Heart right ventricle (tissue), 16 donors: ENCODE measurements around the gene LTBP2. TPM values are rescaled to one million over a fixed set of nuclear protein-coding genes. Genes with fewer than 3 reads are reported as not detected.

Experiments
- ATAC-seq, 8 donors: fragments of 200-7000 bp; cut with Tn5 transposase; one replicate each; pipeline ENCODE4 v1.9.1; 2020; ENCODE audit warnings: mild to moderate bottlenecking in 8 of 8, moderate library complexity in 8 of 8, moderate number of reproducible peaks in 1 of 8
- DNase-seq, 2 donors: peaks; one replicate each; pipeline ENCODE4 v3.0.0-alpha.2; 2020
- H3K27ac ChIP-seq, 10 donors: fragments of 200-600 bp; sonication (generic) in 2 of 10; one replicate each; pipeline versions ENCODE4 v1.5.0 to v1.8.0; 2020 to 2022; ENCODE audit warnings: mild to moderate bottlenecking in 3 of 10
- H3K27me3 ChIP-seq, 7 donors: fragments of 200-600 bp; one replicate each; pipeline ENCODE4 v1.8.0; 2021 to 2022; ENCODE audit warnings: mild to moderate bottlenecking in 2 of 7
- H3K36me3 ChIP-seq, 9 donors: fragments of 200-600 bp; sonication (generic) in 1 of 9; one replicate each; pipeline versions ENCODE4 v1.5.0 to v1.8.0; 2020 to 2022; ENCODE audit warnings: mild to moderate bottlenecking in 2 of 9
- H3K4me1 ChIP-seq, 9 donors: fragments of 200-600 bp; sonication (generic) in 1 of 9; one replicate each; pipeline versions ENCODE4 v1.5.0 to v1.8.0; 2020 to 2022; ENCODE audit warnings: mild to moderate bottlenecking in 4 of 9
- H3K4me3 ChIP-seq, 10 donors: fragments of 200-600 bp; sonication (generic) in 2 of 10; one replicate each; pipeline versions ENCODE4 v1.5.0 to v1.8.0; 2020 to 2022; ENCODE audit warnings: mild to moderate bottlenecking in 7 of 10, moderate library complexity in 2 of 10
- H3K9me3 ChIP-seq, 11 donors: fragments of 200-600 bp in 10 of 11; sonication (generic) in 2 of 11; one replicate each; pipeline versions ENCODE4 v1.5.0 to v1.8.0; 2013 to 2022; ENCODE audit warnings: mild to moderate bottlenecking in 2 of 11, control low read depth in 1 of 11, moderate library complexity in 1 of 11
- WGBS, 2 donors: extraction: QIAGEN DNeasy Blood & Tissue Kit; methylation state at CpG; one replicate each; pipeline ENCODE4 v1.1.7; 2013; ENCODE audit warnings: inconsistent platforms in 1 of 2; 5-methylcytosine and 5-hydroxymethylcytosine counted together
- intact Hi-C, 10 donors: fragments of 100-400 bp; cut with DNase I; formaldehyde crosslinking; loops; one replicate each; pipeline versions ENCODE4 v1.11.1 to v1.14.2; 2022
- polyA plus RNA-seq, 2 donors: library from polyadenylated mRNA; stranded (reverse); fragments of 200-250 nt; gene quantifications; one replicate each; pipeline ENCODE4 v1.2.3, GENCODE V29; 2013
- total RNA-seq, 10 donors: library from RNA; stranded (reverse); fragmentation: NEBNext Ultra II Directional in 3 of 10; extraction: Animal tissue kit (Norgen Biotek cat#: 25700) in 3 of 10; gene quantifications; one replicate each; pipeline versions ENCODE4 v1.2.1 to v1.2.4, GENCODE V29; 2021 to 2023
- TF ChIP-seq, protein P1 (sequence below), 9 donors: fragments of 200-600 bp; sonication (generic) in 2 of 9; IDR thresholded peaks; one replicate each; pipeline versions ENCODE4 v1.5.0 to v1.8.0; 2021 to 2022; ENCODE audit warnings: antibody characterized with exemption in 9 of 9, mild to moderate bottlenecking in 5 of 9, moderate library complexity in 1 of 9
- donor health status: Arrhythmogenic right ventricular cardiomyopathy.
- donor health status: ischemic (EF 13 %, LVEDD 7.1; RV severe dilation, severe dysfunction).
- donor health status: healthy with polysubstance abuse.
- donor health status: DM: no; HTN: yes; CAD: no.
- donor health status: DM: no; HTN: no; CAD: no.
- donor health status: ischemic (EF 25% LVEDD 6.9; RV normal size, moderate dysfunction).
- donor health status: ischemic (EF 25% LVEDD 5.7; RV mildly dilated, moderate dysfunction).
- donor health status: healthy.
- donor health status: DM: yes; HTN: yes; CAD: no.
- donor health status: Ischemic cardiomyopathy.
- donor health status: ischemic (EF 35%, LVEDD 5.7; RV mildly dilated, moderate dysfunction).
- donor health status: nonischemic (EF 11% LVEDD 7.7; RV severe dilation, severe dysfunction).
- donor health status: DM: yes; HTN: yes; CAD: no.
- donor health status: PGD.
- donor health status: ischemic (EF 29% LVEDD 5.4; RV normal size, mild dysfunction).
- donor health status: nonischemic (EF 23%, LVEDD 6.1; RV moderate dilation, normal function).

LTBP2 gene
- total and polyA plus RNA-seq, 12 donors: 3.5 to 50.3 (median 17.3) TPM

GRCh38 chr14:74465335-74465734 lies 146.7 kb downstream of the LTBP2 start:
- no peak overlapping the region for H3K4me3 ChIP-seq
- 90 to 94% methylated on average over 2 of the region's 2 CpGs for WGBS, 2 donors
- DNase-seq (no peak), ATAC-seq (no peak)
- no peak overlapping the region for H3K27ac ChIP-seq
- intact Hi-C loops: no loop called here
- TF ChIP-seq, protein P1, sequence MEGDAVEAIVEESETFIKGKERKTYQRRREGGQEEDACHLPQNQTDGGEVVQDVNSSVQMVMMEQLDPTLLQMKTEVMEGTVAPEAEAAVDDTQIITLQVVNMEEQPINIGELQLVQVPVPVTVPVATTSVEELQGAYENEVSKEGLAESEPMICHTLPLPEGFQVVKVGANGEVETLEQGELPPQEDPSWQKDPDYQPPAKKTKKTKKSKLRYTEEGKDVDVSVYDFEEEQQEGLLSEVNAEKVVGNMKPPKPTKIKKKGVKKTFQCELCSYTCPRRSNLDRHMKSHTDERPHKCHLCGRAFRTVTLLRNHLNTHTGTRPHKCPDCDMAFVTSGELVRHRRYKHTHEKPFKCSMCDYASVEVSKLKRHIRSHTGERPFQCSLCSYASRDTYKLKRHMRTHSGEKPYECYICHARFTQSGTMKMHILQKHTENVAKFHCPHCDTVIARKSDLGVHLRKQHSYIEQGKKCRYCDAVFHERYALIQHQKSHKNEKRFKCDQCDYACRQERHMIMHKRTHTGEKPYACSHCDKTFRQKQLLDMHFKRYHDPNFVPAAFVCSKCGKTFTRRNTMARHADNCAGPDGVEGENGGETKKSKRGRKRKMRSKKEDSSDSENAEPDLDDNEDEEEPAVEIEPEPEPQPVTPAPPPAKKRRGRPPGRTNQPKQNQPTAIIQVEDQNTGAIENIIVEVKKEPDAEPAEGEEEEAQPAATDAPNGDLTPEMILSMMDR (IDR thresholded peaks at IDR 0.05): no peak
- no peaks in the 10 kb centered on the region for H3K9me3 ChIP-seq
- no peaks in the 10 kb centered on the region for H3K36me3 ChIP-seq
- no peaks in the 10 kb centered on the region for H3K27me3 ChIP-seq
- H3K4me1 ChIP-seq: peaks cover 0 to 19% (median 0%) of the 10 kb centered on the region in 9 donors

- no peaks in the 10 kb centered on the region for H3K9me3 ChIP-seq
- ATAC-seq: no peak
- H3K4me1 ChIP-seq: peaks cover 0 to 15% (median 0%) of the 10 kb centered on the region in 9 donors
- H3K27ac ChIP-seq: no peak overlapping the region
- H3K27me3 ChIP-seq: no peaks in the 10 kb centered on the region
- no peaks in the 10 kb centered on the region for H3K36me3 ChIP-seq
- TF ChIP-seq, protein P1 (IDR thresholded peaks at IDR 0.05): no peak
- no peak for DNase-seq
- no peak overlapping the region for H3K4me3 ChIP-seq
- intact Hi-C loops: no loop called here
- WGBS, 2 donors: 96 to 98% methylated on average over 3 of the region's 3 CpGs
Observed at GRCh38 chr14:74464785-74465184, 147.3 kb downstream of the LTBP2 start.

DNA sequence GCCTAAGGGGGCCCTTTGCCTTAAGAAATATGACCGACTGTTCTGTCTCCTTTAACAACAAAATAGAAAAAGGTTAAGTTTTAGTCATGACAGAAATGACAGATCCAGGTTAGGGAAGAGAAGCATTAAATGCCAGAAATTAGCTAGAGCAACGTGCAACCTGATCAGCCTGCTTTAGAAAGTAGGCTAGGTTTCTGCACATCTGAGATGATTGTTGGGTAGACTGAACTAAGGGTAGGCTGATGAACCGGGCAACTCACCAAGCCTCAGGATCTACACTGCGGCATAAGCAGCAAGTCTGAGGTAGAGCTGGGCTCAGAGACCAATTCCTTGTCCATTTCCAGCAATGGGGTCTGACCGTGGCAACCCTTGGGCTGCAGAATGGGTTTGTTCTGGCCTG lies 148.3 kb downstream of the LTBP2 start:
- TF ChIP-seq, protein P1 (IDR thresholded peaks at IDR 0.05): no peak
- H3K27ac ChIP-seq: no peak overlapping the region
- 92 to 93% methylated on average over 5 of the region's 5 CpGs for WGBS, 2 donors
- DNase-seq (no peak), ATAC-seq (no peak)
- intact Hi-C loops: no loop called here
- H3K27me3 ChIP-seq: no peaks in the 10 kb centered on the region
- peaks cover 0 to 7% (median 0%) of the 10 kb centered on the region in 9 donors for H3K4me1 ChIP-seq
- H3K4me3 ChIP-seq: no peak overlapping the region
- no peaks in the 10 kb centered on the region for H3K36me3 ChIP-seq
- H3K9me3 ChIP-seq: no peaks in the 10 kb centered on the region

DNA sequence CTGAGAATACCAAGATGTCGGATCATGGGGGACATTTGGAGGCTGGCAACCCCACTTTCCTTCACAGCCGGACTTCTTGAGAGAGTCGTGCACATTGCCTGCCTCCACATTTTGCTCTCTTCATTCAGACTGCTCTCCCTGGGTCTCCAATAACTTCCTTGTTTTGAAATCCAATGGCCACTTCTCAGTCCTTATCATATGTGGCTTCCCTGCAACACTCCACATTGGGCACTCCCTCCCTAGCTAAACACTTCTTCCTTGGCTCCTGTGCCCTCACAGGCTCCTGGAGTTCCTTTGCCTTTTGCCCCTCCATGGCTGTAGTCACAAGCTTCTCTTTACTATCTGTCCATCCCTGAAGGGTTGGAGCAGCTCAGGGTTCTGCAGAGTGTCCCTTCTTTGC lies 149.0 kb downstream of the LTBP2 start:
- ATAC-seq: no peak
- DNase-seq: no peak
- 95 to 96% methylated on average over 3 of the region's 3 CpGs for WGBS, 2 donors
- H3K4me3 ChIP-seq: no peak overlapping the region
- TF ChIP-seq, protein P1 (IDR thresholded peaks at IDR 0.05): no peak
- intact Hi-C loops: no loop called here
- no peaks in the 10 kb centered on the region for H3K36me3 ChIP-seq
- H3K4me1 ChIP-seq: peaks cover 0 to 7% (median 0%) of the 10 kb centered on the region in 9 donors
- no peaks in the 10 kb centered on the region for H3K27me3 ChIP-seq
- H3K27ac ChIP-seq: no peak overlapping the region
- H3K9me3 ChIP-seq: no peaks in the 10 kb centered on the region
